GM12872 (cell line): ENCODE data around the gene CACNB2.

Experiments used
- TF ChIP-seq, protein P1 (sequence below): IDR thresholded peaks from 3 replicates; pipeline ENCODE4 v1.5.1; 2011; ENCODE audit warnings: low read depth, mild to moderate bottlenecking, low read length, moderate library complexity; ENCODE audit not compliant: insufficient read depth

CACNB2 gene

DNA sequence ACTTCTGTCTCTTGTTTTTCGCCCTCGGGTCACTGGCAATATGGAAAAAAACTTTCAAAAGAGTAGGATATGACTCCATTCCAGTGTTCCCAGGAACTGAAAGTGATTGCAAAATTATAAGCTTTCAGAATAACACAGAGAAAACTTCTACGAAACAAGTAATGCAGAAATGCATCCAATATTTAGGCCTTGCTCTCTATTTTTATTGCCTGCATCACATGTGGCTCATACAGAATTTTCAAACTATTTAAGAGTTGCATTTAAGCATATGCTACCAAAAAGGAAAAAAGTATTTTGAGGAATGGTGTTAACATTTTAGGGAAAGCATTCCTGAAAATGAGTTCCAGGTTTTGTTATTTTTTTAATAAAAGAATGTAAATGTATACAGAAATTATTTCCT is 228.0 kb downstream of the CACNB2 start:
- TF ChIP-seq, protein P1, sequence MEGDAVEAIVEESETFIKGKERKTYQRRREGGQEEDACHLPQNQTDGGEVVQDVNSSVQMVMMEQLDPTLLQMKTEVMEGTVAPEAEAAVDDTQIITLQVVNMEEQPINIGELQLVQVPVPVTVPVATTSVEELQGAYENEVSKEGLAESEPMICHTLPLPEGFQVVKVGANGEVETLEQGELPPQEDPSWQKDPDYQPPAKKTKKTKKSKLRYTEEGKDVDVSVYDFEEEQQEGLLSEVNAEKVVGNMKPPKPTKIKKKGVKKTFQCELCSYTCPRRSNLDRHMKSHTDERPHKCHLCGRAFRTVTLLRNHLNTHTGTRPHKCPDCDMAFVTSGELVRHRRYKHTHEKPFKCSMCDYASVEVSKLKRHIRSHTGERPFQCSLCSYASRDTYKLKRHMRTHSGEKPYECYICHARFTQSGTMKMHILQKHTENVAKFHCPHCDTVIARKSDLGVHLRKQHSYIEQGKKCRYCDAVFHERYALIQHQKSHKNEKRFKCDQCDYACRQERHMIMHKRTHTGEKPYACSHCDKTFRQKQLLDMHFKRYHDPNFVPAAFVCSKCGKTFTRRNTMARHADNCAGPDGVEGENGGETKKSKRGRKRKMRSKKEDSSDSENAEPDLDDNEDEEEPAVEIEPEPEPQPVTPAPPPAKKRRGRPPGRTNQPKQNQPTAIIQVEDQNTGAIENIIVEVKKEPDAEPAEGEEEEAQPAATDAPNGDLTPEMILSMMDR = no peak

DNA sequence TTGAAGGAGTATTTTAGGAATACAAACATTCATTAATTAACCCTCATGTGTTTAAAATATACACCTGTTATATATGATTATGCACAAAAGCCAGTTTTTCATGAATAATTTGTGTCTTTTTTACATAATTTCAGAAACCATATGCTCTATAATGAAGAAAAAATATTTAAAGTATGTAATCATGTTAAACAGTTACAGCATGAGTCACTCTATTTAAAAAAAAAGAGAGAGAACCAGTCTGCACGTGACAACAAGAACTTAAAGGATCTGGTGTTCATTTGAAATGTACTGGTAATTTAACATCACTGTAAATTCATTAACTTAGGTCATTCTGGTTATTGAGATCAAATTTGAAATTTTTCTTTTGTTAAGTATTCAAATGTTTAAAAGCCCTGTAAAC is 228.5 kb downstream of the CACNB2 start:
- TF ChIP-seq, protein P1 = no peak

DNA sequence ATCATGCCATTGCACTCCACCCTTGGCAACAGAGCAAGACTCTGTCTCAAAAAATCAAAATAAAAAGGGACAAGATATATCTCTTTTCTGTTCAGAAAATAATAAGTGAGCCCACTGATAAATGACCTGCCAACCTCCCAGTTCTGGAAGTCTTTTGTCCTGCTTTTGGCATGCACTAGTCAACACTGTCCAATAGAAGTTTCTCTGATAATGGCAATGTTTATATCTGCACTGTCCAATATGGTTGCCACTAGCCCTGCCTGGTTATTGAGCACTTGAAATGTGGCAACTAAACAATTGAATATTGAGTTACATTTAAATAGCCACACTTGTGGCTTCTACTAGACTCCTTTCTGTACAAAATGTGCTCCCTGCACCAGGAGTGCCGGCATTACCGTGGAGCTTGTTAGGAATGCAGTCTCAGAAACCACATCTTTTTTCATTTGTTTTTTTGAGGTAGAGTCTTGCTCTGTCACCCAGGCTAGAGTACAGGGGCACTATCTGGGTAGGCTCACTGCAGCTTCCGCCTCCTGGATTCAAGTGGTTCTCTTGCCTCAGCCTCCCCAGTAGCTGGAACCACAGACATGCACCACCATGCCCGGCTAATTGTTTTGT is 229.7 kb downstream of the CACNB2 start:
- TF ChIP-seq, protein P1 = no peak

DNA sequence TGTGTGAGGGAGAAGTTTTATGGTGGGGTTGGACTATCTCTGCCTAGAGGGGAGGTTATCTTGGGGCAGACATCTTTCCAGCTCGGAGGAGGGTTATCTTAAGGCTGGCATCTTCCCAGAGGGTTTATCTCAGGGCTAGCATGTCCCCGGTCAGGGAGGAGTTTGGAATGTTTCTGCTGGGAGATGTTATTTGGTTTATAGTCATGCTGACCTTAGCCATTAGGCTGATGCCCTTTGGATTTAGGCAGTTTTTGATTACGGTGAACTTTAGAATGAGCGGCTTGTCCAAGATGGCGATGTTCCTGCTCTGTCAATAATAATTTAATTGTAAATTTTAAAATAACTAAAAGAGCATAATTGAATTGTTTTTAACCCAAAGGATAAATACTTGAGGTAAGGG is 236.4 kb downstream of the CACNB2 start:
- TF ChIP-seq, protein P1 = no peak

DNA sequence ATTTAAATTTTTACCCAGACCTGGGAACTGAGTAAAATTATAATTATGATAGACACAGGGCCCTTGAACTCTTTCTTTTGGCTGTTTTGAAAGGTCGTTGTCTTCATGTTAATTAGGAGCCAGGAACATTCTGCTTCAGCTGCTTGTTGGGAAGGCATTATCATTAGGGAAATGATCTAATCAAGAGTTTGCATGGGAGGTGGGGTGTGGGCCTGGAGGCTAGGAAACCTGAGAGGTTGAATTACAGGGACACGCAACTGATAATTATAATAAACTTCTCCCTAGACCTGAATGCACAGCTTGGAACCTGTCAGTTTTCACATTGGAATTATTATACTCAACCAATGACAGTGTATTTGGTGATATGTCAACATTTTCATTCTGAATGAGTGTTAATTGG is 237.7 kb downstream of the CACNB2 start:
- TF ChIP-seq, protein P1 = no peak

DNA sequence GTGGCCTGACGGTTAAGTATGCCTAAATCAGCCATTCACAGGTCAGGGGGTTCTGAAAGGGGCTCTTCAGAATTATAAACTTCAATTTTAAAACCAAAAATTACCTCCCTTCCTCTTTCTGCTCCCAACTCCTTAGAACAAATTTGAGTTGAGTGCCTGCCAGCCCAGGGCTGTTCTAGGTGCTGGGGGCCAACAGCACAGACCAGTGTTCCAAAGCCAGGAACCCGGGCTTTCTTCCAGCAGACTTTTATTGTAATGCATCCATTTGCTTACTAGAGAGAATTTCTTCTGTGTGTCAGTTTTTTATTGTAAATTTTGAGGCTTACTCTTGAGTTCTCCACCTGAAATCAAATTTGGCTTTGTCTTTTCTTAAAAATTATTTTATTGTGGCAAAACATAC is 238.5 kb downstream of the CACNB2 start:
- TF ChIP-seq, protein P1 = no peak

DNA sequence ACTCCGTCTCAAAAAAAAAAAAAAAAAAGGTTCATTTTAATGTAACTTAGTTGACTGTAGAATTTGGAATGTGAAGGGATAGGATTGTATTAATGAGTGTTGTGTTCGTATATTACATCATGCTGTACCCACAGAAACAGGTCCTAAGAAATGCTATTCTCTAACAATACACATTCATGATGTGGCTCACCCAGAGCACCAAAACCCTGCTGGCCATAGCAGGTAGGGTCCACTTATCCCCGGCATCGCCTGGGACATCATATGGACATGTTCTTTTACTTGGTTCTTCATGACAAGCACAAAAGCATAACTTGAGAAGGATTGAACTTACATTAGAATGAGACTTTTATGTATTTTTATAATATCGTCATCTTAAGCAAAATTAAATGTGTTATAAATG is 241.5 kb downstream of the CACNB2 start:
- TF ChIP-seq, protein P1 = no peak
